HG02763 (cell line): ENCODE measurements around the gene GADL1.

Experiments
- ATAC-seq: cut with Tn5 transposase; IDR thresholded peaks from one replicate; pipeline ENCODE4 v1.9.1; 2021; ENCODE audit warnings: mild to moderate bottlenecking, moderate library complexity; ENCODE audit not compliant: unreplicated experiment

GADL1 gene

GRCh38 chr3:30813734-30814133, 80.7 kb downstream of the GADL1 start:
- no peak for ATAC-seq

- no peak for ATAC-seq
Measured at GRCh38 chr3:30811151-30811795, 83.2 kb downstream of the GADL1 start.

- no peak for ATAC-seq
Measured at GRCh38 chr3:30810625-30811024, 83.8 kb downstream of the GADL1 start.

- ATAC-seq, result no peak
Measured at GRCh38 chr3:30805695-30806094, 88.8 kb downstream of the GADL1 start.

- no peak for ATAC-seq
Measured at GRCh38 chr3:30804984-30805383, 89.5 kb downstream of the GADL1 start.

- ATAC-seq, result no peak
Measured at GRCh38 chr3:30795176-30795575, 99.3 kb downstream of the GADL1 start.

GRCh38 chr3:30793740-30794139, 100.7 kb downstream of the GADL1 start:
- ATAC-seq, result no peak

GRCh38 chr3:30790150-30790549, 104.3 kb downstream of the GADL1 start:
- ATAC-seq, result no peak

- ATAC-seq, result no peak
Measured at GRCh38 chr3:30786365-30786764, 108.1 kb downstream of the GADL1 start.

GRCh38 chr3:30779686-30780287, 114.7 kb downstream of the GADL1 start:
- ATAC-seq, result no peak

- ATAC-seq, result no peak
Measured at GRCh38 chr3:30778933-30779332, 115.5 kb downstream of the GADL1 start.

GRCh38 chr3:30777426-30778113, 116.9 kb downstream of the GADL1 start:
- ATAC-seq, result no peak

GRCh38 chr3:30776186-30776815, 118.2 kb downstream of the GADL1 start:
- ATAC-seq, result no peak

GRCh38 chr3:30775040-30775439, 119.4 kb downstream of the GADL1 start:
- ATAC-seq, result no peak

- ATAC-seq, result no peak
Measured at GRCh38 chr3:30774062-30774461, 120.4 kb downstream of the GADL1 start.

- ATAC-seq, result no peak
Measured at GRCh38 chr3:30770387-30770786, 124.1 kb downstream of the GADL1 start.

GRCh38 chr3:30768703-30769550, 125.5 kb downstream of the GADL1 start:
- no peak for ATAC-seq

GRCh38 chr3:30768046-30768445, 126.4 kb downstream of the GADL1 start:
- ATAC-seq, result no peak

- ATAC-seq, result no peak
Measured at GRCh38 chr3:30766522-30766921, 127.9 kb downstream of the GADL1 start.

GRCh38 chr3:30764891-30765290, 129.6 kb downstream of the GADL1 start:
- ATAC-seq, result no peak

- no peak for ATAC-seq
Measured at GRCh38 chr3:30764281-30764680, 130.2 kb downstream of the GADL1 start.
